MV-4-11 (cell line): ENCODE results near the gene XPNPEP2.
A peak's percentile ranks its signal among the peaks of the same experiment; 100 is the strongest.
"Not testable (repeated sequence)": the region's sequence is repeated elsewhere in the genome, so short reads cannot be mapped to it uniquely, and the experiment has no call there.

Source experiments
- DNase-seq: peaks from one replicate; lab custom pipeline; 2025; lab: John Stamatoyannopoulos, UW

The XPNPEP2 gene

DNA sequence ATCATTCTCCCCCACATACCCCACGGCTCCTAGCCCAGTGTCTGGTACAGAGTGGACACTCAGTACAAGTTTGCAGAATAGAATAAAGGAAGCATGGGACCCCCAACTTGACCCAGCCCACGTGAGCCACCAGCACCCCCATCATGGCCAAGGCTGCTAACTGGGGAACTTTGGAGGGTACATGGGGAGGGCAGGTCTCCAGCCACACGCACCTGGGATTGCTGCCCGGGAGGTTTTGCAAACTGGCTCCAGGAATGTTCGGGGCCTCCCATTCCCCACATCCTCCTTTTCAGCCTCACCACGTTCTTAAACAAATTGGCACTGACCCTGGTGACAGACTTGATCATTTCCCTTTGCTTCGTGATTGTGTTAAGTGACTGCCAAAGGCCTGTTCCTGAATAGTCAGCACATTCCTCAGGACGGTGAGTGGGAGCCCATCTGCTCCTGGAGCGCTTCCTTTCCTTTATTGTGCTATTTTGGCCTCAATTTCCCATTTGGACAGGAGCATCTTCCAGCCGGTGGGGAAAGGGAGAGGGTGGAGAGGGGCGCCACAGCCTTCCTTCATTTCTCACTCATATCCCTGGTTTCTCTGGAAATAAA, 18.7 kb upstream of the XPNPEP2 start:
- no peak for DNase-seq

DNA sequence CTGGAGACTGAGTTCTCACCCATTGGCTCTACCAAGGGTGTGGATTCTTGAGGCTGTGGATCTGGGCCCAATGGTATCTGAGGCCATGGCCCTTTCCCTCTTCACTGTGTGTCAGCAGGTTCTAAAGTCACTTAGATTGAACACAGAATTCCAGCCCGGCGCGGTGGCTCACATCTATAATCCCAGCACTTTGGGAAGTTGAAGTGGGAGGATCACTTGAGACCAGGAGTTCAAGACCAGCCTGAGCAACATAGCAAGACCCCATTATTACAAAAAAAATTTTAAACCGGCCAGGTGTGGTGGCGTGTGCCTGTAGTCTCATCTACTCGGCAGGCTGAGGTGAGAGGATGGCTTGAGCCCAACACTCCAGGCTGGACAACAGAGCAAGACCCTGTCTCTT, 18.0 kb upstream of the XPNPEP2 start:
- no peak for DNase-seq

DNA sequence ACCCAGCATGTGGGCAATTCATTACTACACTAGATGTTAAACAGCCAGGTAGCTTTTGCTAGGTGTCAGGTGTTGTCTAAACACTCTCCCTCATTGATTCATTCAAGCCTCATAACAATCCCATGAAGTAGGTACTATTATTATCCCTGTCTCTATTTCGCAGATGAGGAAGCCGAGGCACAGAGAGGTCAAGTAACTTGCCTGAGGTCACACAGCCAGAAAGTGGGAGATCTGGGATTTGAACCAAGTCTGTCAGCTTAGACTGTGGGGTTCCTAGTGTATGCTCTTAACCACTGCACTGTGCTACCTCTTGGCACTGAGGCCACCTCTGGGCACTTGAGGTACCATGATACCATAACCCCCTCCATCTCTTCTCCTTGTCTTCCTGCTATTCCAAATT, 17.4 kb upstream of the XPNPEP2 start:
- DNase-seq = no peak

- no peak for DNase-seq
These were observed 16.9 kb upstream of the XPNPEP2 start for GRCh38 chrX:129721870-129722269.

GRCh38 chrX:129723511-129723910, 15.3 kb upstream of the XPNPEP2 start:
- DNase-seq = no peak

DNA sequence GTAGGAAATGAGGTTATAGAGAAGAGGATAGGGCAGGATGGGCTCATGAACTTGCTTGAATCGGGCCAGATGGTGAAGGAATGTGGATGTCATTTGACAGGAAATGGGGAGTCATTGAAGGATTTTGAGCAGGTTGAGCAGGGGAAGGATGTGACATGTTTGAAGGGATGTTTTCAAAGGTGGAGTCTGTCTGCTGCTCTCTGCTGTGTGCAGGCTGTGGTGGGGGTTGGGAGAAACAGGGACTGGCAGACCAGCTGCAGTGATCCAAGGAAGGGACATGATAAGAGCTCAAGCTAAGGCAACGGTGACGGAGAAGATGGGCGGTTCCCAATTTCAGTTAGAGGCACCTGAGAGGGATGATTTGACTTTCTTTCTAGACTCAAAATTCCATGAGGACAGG, 14.0 kb upstream of the XPNPEP2 start:
- DNase-seq = no peak

- peak; percentile 6 for DNase-seq
These were observed 12.3 kb upstream of the XPNPEP2 start for GRCh38 chrX:129726307-129727111.

DNA sequence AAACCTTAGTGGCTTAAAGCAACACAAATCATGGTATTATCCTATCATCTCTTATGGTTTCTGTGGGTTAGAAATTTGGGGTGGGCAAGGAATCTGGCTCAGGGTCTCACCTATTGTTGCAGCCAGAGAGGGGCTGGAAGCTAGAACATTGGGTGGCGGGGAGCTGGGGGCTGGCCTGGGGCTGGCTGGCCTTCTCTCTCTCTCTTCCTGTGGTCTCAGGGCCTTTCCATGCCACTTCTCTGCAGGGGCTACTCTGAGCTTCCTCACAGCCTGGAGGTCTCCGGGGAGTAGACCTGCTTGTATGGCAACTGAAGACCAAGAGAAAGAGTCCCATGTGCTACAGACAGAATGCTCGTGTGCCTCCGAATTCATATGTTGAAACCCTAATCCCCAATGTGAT, 10.7 kb upstream of the XPNPEP2 start:
- DNase-seq = no peak

GRCh38 chrX:129731228-129731627, 7.6 kb upstream of the XPNPEP2 start:
- peak; percentile 63 for DNase-seq

DNA sequence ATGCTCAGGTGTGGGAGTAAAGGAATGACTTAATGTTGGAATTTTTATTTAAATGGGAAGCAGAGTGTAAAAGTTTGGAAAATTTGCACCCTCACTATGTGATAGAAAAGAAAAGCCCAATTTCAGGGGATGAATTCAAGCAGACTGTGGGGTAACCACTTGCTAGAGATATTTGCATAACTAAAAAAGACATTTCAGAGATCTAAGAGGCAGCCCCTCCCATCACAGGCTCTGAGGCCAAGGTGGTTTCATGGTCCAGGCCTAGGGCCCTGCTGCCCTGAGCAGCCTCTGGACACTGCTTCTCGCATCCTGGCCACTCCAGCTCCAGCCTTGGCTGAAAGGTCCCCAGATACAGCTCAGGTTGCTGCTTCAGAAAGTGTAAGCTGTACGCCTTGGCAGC, 5.9 kb upstream of the XPNPEP2 start:
- DNase-seq = no peak

GRCh38 chrX:129733335-129733734, 5.4 kb upstream of the XPNPEP2 start:
- no peak for DNase-seq

GRCh38 chrX:129736491-129736890, 2.3 kb upstream of the XPNPEP2 start:
- DNase-seq = no peak

DNA sequence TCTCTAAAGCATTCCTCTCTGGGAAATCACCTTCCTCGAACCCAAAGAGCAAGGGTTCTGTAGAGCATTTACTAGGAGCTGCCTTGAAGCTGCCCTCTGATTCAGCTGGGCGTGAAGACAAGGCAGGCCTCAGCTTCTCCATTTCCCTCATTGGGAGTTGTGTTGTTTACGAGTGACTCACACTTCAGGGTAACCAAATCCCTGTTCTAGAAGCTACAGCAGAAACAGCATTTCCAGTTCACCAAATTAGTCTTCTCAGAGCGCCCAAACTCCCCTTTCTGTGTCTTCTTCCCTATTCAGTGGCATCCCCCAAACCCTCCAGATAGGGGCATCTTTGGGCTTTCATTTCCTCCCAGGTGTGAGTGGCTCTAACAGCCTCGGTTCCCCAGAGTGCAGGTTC, 863 bp upstream of the XPNPEP2 start:
- DNase-seq = peak; percentile 69

- DNase-seq = no peak
These were observed 799 bp downstream of the XPNPEP2 start for GRCh38 chrX:129739578-129739977.

GRCh38 chrX:129741880-129742758, 3.3 kb downstream of the XPNPEP2 start:
- no peak for DNase-seq

DNA sequence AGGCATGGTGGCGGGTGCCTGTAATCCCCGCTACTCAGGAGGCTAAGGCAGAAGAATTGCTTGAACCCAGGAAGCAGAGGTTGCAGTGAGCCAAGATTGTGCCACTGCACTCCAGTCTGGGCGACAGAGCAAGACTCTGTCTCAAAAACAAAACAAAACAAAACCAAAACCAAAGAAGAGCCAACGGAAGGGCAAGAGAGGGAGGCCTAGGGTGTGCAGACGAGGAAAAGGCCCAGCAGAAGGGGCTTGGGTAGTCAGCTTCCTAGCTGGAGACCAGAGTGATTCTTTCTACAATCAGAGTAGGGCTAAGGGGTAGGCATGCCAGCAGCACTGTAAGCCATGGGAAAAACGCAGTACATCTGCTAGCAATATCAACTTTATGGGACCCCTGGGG, 4.0 kb downstream of the XPNPEP2 start:
- DNase-seq = not testable (repeated sequence)

DNA sequence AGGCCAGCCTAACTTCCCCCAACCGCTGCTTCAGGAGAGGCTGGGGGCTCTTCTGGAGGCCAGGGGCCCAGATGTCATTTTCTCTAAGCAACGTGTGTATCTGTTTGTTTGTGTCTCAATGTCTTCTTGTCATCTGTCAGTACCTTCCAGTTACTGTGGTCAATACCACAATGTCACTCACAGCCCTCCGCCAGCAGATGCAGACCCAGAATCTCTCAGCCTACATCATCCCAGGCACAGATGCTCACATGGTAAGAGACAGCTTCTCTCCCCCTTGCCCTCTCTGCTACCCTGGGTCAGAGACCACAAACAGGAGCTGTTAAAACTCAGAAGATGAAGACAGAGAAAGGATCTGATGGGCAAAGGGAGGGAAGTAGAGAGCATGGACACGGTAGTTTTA, 5.0 kb downstream of the XPNPEP2 start:
- DNase-seq = peak; percentile 1

- no peak for DNase-seq
These were observed 6.1 kb downstream of the XPNPEP2 start for GRCh38 chrX:129744861-129745321.

- no peak for DNase-seq
These were observed 8.0 kb downstream of the XPNPEP2 start for GRCh38 chrX:129746557-129747470.

DNA sequence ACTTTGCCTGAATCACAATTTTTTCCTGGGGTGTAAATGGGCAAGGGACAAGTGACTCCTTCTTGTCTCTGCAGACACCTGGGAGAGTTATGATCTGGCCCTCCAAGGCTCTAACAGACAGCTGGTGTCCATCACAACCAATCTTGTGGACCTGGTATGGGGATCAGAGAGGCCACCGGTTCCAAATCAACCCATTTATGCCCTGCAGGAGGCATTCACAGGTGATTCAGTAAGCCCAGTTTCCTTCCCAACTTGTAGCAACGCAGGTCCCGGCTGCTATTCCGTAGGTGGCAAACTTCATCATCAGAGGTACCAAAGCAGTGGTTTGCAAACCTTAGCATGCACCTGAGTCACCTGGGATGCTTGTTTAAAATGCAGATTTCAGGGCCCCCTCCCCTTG, 8.8 kb downstream of the XPNPEP2 start:
- no peak for DNase-seq

DNA sequence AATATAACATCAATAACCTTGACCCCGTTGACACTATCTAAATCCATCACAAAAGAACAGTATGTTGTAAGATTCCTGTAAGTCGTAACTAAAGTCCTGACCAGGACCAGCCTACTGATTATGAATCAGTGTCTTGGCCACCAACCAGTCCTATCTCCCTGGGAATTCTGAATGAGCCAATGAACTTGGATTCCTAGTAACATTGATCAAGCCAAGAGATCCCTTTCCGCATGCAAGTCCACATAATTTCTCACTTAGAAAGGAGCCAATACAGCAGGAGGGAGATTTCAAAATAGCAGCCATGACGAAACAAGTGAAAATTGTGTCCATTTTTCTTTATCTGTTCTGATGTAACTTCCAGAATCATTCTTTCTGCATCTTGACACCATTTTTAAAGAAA, 9.5 kb downstream of the XPNPEP2 start:
- no peak for DNase-seq

- no peak for DNase-seq
These were observed 10.3 kb downstream of the XPNPEP2 start for GRCh38 chrX:129749069-129749468.
